ENCODE results near the gene TARS1.

GRCh38 chr5:33513462-33514185 lies 72.9 kb downstream of the TARS1 start:
- TF ChIP-seq RBBP5 (IDR thresholded peaks at IDR 0.05; ENCODE audit: borderline replicate concordance, low read depth, low read length) (no peak), CTCF (IDR thresholded peaks at IDR 0.05; ENCODE audit: control extremely low read depth in 1 of 3, insufficient read depth in 1 of 3, low read depth in 1 of 3, low read length in 3 of 3) (no peak), POLR2AphosphoS5 (IDR thresholded peaks at IDR 0.05; ENCODE audit: low read depth, low read length) (no peak), E2F6 (IDR thresholded peaks at IDR 0.05) (no peak), TCF12 (IDR thresholded peaks at IDR 0.05; ENCODE audit: low read depth, low read length) (no peak), SP2 (IDR thresholded peaks at IDR 0.05; ENCODE audit: low read length) (no peak), SIN3A (conservative IDR thresholded peaks at IDR 0.05 in 1 of 2, IDR thresholded peaks at IDR 0.05 in 1 of 2; ENCODE audit: low read depth in 1 of 2, low read length in 2 of 2) (no peak), POLR2A (IDR thresholded peaks at IDR 0.05; ENCODE audit: control extremely low read depth in 1 of 2, low read depth in 2 of 2, low read length in 2 of 2) (no peak)
